A204.1 (cell line): ENCODE data around the gene CYP27A1.

Experiments
- FAIRE-seq: peaks from 2 replicates; lab custom pipeline; 2012; peaks lifted over from hg19 to GRCh38; lab: Jason Lieb, UNC

Gene CYP27A1

DNA sequence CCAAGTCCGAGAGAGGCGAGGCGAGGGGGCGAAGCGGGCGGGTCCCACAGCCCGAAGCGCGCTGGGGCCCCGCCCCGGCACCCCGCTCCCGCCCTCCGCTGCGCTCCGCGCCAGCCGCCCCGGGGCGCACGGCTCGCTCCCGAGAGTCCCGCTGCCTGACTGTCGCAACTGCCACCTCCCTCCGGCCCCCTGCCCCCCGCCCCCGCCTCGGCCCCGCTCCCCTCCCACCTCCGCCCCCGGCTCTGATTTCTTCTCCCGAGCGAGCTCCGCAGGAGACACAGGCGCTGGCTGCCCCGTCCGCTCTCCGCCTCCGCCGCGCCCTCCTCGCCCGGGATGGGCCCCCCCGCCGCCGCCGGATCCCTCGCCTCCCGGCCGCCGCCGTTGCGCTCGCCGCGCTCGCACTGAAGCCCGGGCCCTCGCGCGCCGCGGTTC lies 77.6 kb downstream of the CYP27A1 start, which contains the start of gene WNT6:
Gene WNT6, plus strand, starts transcription at position 250 of the 432 bp plus-strand sequence. CDS start 233 bp downstream, outside the sequence.
- no peak for FAIRE-seq

DNA sequence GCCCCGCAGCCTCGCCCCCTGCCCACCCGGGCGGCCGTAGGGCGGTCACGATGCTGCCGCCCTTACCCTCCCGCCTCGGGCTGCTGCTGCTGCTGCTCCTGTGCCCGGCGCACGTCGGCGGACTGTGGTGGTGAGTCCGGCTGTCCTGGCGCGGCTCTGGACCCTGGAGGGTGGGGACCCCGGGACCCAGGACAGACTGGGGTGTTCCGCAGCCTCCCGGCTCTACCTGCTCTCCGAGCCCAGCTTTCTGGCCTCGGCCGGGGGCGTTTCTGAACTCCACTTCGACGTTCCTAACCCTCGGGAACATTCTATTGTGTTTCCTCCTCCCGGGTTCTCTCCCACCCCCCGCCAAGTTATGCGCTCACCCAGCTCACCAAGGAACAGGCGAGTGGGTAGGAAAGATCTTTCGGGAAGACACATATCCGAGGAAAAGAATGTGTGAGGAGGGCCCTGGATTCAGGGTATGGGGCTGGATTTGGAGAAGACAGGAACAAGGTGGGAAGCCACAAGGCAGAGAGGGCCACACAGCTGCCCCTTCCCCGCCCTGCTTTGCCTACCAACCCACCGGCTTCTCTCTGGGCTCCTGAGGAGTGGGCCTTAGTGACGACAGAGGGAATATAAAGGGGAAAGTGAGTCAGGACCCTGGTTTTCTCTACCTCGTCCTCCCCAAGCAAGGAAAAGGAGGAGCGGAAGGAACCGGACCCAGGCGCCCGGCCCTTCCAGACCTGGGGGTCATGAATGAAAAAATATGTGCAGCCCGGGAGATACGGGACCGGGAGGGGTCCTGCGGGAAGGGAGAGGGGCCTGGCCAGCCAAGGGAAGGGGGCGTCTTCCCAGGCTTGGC lies 78.3 kb downstream of the CYP27A1 start:
- no peak for FAIRE-seq

DNA sequence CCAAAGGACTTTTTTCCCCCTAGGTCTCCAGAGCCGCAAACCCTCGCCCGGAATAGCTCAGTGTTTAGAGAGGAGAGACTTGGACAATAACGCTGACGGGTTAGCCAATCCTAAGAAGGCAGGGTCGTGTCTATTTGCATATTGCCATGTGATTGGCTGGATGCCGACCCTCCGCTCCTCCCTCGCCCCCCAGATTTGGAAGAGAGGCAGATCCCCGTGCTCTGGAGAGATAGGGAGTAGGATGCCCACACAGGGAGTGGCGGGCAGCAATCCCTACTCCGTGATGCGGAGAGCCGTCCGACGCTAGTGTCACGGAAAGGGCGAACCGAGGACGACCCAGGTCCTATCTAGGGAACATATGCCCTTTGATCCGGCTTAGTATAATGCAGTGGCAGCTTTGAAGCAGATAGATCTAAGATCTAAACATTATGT lies 79.0 kb downstream of the CYP27A1 start:
- FAIRE-seq: no peak

DNA sequence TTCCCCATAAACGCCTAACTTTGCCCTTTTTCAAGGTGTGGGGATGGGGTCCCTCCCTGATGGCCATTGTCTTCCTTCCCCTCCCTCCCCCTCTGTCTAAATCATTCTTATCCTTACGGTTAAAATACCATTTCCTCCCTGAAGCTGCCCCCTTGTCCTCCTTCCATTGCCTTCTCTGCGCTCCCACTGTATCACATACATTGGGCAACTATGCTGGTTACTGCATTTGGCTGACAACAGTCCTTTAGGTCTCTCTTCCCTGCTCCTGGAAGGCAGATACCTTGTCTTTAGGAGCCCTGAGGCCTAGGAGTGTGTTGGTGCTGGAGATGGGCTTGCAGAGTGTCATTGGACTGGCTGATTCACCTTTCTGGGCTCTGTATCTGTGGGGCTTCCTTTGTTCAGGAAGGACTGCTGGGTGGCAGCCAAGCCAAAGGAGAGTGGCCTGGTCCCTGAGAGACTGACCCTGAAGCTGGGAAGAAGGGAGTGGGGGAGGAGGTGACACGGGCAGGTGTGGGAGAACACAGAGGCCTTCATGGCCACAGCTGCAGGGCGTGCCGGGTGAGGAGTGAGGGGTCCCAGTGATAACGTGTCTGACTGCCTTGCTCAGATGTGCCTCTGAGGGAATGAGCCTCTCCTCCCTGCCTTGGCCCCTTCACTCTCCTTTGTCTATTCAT lies 79.8 kb downstream of the CYP27A1 start:
- FAIRE-seq: no peak

DNA sequence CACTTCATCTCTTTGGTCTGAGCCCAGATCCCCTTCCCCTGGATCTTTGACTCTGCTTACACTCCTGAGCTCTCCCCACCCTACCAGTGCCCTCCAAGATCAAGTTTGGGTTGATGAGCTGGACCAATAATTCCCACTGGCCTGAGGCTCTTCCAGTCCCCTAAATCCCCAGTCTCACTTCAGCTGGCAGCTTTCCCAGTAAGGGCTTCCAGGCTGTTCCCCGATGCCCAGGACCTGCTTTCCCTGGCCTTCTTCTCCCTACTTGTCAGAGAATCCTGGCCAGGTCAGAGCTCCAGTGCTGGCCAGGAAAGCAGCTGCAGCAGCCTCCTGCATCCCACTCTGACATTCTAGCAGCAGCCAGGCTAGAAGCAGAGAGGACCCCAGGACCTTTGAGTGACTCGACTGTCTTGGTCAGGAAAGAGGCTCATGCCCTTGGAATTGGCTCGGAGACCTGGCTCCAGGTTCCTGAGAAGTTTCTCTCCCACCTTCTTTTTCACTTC lies 81.1 kb downstream of the CYP27A1 start:
- no peak for FAIRE-seq
